ENCODE data around the gene TSKU.

Gene TSKU

DNA sequence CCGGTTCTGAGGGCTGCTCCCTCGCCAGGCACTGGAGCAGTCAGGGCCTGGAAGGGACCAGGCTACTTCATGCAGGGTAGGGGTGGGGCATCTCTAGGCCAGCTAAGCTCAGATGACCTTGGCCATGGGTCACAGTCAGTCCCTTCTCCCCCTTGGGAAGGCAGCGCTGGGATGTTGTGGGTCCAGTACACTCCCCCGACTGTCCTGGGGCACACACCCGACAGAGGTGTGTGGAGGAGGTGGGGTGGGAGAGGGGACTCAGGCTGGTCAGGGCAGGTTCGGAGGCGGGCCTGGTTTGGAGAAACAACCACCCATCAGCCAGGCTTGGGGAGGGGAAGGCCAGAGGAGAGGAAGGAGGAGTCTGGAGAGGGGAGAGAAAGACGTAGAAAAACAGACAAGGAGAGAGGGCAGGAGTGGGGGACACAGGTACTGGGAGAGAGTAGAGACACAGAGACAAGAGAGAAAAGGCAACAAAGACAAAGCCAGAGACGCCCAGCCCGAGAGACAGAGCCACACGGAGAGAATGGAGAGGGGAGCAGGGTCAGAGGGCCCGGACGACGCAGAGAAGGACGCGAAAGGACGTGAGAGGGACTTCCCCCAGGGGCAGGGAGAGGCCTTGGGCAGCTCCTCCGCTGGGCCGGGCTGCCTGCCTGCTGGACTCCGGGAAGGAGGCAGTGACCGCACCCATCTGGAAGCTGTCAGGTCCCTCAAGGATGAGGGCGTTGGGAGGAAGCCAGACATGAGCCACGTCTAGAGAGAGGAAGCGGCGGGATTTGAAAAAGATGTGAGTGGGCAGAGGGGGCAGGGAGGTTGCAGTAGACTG, 30.6 kb upstream of the TSKU start:
- no peak for DNase-seq (ENCODE audit: low spot score)

DNA sequence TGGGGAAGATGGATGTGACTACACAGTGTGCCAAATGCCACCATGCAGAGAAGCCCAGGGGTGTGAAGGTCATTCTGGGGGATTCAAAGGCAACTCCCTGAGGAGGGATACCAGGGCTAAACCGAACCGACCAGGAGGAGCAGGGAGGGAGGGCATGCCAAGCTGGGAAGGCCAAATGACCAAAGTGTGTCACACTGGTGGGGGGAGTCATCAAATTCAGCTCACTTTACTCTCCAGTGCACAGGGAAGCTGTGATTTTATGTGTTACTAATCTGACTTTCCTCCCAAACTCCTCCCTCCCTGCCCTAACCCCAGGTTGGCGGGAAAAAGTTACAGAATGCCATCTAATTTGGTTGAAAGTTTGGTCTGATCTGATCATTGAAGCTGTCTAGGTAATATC, 29.7 kb upstream of the TSKU start:
- no peak for DNase-seq (ENCODE audit: low spot score)

DNA sequence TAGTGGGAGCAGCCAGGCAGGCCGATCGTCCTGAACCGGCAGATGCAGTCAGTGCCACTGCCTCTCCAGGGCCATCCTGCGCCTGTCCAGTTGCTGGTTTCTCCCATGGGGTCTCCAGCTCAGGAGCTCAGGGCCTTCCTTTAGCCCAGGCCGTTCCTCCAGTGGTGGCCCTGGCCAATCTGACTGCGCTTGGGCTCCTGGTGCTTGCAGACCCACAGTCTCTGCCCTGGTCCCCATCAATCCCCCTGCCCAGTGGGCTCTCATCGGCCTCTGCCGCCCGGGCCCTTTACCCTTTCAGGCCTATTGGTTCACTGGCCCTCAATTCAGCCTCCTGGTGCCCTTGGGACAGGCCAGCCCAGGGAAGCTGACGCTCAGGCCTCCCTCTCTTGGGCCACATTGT, 29.2 kb upstream of the TSKU start:
- no peak for DNase-seq (ENCODE audit: low spot score)

DNA sequence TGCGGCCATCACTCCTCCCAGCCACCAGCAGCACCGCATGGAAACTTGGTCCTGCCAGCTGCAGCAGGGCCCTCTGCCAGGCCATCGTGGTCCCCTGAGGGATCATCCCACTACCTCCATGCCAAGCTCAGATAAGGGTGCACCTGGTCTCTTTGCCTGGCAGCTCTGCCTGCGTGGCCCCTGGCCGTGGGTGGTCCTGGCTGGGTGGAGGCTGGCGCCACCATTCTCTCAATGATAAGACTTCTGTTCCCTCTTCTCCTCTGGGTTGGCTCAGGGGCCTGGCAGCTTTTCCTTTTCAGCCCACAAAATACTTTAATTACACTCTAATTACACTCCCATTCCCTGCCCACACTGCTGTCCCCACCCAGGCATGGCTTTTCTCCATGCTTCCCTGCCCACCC, 26.8 kb upstream of the TSKU start:
- no peak for DNase-seq (ENCODE audit: low spot score)

DNA sequence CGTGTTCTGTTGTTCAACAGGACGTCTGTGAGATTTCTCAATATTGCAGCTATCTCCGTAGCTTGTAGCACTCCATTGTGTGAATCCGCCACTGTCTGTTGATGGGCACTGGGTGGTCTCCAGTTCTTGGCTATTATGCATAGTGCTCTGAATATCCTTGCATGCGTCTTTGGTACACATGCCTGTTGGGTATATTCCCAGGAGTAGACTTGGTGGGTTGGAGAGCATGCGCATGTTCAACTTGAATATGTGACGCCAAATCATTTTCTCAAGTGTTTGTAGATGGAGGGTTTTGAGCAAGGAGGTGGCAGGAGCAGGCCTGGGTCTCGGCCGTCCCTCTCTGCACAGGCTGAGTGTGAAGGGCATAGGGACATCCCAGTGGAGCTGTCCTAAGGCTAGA, 24.8 kb upstream of the TSKU start:
- no peak for DNase-seq (ENCODE audit: low spot score)

DNA sequence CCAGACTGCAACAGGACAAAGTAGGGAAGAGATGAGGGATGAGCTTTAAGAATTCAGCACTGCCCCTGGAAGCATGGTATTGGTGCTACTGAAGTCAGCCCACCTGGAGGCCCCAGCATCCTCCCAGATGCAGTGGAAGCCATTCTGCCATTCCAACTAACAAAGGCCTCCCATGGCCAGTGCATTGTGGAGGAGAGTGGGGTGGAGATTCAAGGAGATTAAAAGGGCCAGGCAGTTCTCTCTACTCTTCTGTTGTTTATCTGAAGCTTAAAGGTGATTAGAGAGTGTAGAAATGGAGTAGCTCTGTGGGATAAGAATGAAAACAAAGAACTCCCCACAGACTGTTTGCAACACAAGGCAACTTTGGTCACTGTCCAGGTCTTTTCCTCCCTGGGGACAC, 24.1 kb upstream of the TSKU start:
- no peak for DNase-seq (ENCODE audit: low spot score)

DNA sequence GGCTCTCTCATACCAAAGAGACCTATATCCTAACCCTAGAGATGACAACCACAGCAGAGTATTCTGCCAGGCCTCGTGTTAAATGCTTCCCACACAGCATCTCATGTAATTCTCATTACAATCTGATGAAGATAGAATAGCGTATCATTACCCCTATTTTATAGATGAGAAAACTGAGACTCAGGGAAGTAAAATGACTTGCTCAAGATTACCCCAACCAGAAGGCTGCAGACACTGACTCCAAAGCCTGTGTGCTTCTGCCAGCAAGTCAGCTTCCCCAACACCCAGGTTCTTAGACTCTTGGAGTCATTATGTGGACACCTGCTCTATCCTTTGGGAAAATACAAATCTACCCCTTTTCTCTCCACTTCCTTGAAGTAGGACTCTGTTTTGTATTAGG, 23.6 kb upstream of the TSKU start:
- no peak for DNase-seq (ENCODE audit: low spot score)

DNA sequence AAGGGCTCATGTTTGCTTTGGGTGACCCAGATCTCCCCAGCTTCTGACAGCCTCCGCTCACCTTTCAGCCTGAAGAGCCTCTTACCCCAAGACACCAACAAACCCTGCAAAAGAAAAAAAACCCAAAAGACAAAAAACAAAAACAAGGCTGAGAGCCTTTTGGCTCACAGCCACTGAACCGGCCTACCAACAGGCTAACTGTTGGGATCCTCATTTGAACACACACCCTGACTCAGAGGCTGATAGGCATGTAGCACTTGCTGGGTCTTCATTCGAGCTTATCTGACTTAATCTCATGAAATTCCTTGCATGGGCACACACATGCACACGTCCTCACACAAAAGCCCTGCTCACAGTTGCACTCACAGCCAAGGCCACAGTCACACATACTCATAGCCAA, 22.9 kb upstream of the TSKU start:
- no peak for DNase-seq (ENCODE audit: low spot score)

DNA sequence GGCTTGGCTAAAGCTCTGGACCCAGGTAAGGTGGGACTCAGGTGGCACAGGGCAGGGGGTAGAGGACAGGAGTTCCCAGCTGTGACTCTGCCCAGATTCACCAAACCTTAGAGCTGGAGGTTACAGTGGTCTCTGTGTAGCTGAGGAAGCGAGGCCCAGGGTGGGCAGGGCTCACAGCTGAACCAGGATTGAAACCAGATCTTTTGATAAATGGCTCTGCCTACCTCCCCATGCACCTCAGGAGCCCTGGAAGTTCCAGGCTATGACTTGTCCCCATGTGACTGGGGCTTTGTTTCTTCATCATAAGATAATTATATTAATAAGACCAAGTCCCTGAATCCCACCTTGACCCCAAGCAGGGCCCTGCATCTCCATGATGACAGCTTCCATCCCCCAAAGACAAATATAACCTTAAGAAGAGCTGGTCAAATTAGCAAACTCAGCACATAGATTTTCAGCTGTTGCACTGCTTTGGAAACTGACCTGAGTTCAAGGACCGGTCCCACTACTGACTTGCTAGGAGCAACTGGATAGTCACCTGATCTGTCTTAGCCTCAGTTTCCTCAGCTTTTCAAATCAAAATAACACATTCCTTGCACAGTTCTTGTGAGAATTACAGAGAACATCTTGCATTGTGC, 21.3 kb upstream of the TSKU start:
- DNase-seq (ENCODE audit: low spot score) = no peak

DNA sequence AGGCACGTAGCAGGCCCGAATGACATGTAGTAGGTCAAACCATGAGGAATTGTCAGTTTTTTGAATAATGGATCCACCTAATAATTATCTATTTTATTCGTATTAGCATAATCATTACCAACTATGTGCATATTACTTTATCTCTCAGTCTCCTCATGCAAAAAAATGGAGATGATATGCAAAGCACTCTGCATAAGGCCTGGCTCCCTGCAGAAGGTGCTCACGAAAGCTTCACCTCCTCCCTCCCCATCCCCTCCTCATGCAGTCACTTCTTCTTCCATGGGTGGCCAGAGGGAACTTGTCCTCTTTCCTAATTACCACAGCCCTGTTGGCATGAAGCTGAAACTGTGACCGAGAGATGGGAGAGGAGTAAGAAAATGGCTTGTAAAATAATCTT, 20.8 kb upstream of the TSKU start:
- no peak for DNase-seq (ENCODE audit: low spot score)

DNA sequence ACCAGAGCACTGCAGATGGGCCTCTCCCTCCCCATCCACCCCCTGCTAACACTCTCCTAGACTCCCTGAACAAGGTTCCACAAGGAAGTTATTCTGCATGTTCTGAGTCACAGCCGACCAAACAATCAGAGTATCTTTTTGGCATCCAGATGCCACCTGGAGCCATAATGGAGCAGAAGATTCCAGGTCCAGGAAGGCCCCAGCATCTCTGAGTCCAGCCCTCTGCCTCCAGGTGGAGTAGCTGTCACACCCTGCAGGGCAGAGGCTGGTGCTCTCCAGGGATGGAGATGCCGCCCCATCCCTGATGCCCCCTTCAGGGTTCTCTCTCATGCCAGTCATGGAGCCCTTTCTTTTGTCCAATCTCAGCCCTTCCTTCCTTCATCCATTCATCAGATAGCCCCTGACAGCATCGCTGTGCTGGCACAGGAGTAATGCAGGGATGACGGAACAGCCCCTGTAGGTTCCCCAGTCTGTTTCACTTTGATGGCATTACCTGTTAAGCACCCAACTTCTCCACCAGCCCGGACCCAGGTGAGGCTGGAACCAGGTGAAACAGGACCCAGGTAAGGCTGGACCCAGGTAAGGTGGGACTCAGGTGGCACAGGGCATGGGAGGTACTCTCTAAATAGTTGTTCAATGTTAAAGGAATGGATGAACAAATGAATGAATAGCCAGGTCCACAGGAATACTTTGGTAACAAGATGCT, 20.1 kb upstream of the TSKU start:
- DNase-seq (ENCODE audit: low spot score) = no peak

DNA sequence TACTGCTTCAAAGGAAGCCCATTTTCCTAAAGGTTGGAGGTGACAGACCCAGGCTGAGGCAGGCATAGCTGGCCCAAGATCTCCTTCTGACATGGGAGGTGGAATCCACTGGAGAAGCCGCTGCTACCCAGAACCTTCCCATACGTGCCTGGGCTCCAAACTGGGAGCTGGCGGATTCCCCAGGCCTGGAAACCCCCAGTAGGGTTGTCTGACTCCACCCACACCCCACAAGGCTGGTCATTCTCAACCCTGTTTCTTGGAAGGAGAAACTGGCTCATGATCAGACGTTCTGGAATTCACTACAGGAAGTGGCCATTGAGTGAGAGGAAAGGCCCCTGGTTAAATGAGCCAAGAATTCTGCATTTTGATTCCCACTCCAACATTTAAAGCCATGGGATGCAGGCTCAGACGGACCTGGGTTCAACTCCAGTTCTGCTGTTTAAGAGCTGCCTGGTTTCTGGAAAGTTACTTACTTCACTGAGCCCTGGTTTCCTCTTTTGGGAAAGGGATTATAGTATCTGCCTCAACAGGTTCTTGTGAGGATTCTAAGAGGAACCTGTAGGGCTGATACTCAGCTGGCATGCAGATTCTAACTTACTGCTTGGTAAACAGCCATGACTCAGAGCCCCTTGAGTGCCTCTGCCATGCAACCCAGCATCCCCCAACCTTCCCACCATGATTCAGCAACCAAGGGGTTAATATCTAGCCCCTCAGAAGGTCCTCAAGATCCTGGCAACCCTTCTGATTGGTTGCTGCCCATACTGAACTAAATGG, 19.4 kb upstream of the TSKU start:
- DNase-seq (ENCODE audit: low spot score) = no peak

DNA sequence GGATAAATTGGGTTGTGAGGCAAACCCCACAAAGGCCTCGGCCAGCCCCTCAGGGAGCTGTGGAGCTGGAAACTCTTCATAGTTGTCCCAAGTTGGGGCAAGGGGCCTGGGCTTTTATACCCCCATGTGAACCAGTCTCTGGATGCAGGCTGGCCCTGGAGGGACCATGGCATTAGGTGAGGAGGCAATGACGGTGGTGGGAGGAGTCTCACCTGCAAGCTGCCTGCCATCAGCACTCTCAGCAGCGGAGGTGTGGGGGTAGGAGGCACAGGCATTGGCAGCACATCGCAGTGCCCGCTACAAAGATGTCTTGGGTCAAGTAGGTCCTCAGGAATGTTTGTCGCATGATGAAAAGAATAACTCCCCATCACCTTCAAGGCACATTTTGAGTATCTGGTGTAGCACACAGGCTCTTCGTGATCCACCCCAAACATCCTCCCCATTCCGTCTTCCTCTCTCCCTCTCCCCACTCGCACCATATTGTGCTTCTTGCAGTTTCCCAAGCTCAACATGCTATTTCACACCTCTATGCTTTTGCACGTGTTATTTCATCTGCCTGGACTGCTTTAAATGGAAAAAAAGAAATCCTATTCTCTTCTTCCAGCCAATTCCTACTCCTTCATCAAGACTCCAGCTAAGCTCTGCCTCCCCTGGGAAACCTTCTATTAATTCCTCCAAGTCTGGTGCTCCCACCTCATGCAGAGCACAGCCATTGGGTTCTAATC, 18.1 kb upstream of the TSKU start:
- no peak for DNase-seq (ENCODE audit: low spot score)

DNA sequence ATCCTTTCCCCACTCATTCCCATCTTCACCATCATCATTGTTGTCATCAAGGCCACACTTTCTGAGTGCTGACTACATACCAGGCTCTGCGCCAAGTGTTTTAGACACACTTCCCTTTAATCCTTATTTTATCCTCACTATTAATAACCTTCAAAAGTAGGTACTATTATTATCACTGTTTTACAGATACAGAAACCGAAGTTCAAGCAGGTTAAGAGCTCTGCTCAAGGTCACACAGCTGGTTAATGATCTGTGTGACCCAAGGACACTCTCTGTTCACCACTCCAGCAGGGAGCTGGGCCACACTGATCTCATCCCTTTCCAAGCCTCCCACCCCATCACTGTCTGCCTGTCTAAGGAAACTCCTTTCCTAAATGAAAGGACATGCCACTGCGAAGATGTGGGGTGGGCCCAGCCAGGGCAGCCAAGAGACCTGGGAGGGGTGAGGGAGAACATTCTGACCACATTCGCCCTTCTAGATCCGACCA, 17.2 kb upstream of the TSKU start:
- no peak for DNase-seq (ENCODE audit: low spot score)

DNA sequence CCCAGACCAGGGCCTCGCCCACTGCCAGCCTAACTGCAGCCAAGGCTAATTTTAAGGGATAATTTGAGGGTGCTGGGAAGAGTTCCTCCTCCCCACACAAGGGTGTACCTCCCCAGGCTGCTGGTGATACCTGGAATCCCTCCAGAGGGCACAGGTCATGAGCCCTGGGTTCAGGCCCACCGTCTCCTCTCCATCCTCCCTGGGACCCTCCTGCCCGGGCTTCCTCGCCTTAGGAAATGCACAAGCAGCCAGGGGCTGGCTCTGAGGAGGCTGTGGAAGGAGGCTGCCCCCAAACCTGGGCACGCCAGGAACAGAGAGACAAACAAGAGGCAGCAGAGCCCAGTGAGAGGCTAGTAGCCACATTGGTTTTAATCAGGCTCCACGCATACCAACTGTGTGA, 16.6 kb upstream of the TSKU start:
- DNase-seq (ENCODE audit: low spot score) = no peak

DNA sequence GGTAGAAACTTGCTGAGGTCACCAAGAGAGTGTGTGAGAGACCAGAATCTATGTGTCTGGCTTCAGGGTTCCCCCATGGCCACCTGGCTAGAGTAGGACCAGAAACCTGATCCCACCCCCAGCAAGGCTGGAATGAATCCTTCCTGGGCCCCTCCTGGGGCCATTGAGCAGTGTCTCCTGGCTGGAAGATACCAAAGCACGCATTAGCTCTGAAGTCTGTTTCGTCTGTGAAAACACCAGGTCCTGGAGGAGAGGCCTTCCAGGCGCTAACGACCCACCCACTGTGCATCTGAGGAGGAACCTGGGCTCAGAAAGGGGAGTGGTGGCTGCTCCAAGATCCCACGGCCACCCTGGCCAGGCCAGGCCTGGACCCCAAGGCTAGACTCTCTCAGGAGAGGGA, 15.5 kb upstream of the TSKU start:
- DNase-seq (ENCODE audit: low spot score) = no peak

DNA sequence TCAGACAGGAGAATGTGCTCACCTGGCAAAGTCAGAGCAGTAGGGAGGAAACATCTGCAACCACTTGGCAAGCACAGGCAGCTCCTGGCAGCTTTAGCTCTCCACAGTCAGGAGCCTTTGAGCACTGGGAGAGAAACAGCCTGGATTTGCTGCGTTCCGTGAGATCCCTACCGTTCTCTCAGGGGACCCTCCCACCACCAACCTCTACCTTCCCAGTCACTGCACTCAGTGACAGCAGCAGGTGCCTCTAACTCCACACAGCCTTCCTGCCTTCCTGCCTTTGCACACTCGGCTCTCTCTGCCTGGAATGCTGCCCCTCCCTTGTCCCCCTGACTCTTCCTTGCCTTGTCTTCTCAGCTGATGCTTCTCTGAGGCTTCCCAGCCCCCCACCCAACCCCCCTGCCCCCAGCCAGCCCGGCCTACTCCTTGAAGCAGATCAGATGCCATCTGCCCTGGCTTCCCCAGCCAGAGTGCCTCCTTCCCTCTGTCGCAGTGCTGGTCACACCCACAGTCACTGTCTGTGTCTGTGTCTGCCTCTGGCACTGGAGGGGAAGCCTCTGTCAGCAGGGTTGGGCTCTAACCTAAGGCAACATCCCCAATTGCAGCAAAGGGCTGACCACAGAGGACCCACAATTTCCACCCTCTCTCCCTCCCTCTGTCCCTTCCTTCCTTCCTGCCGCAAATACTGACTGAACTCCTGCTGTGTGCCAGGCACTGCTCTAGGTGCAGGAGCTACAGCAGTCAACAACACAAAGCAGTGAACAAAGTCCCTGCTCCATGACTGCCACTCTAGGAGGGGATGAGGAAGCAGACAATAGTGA, 14.9 kb upstream of the TSKU start:
- peak; percentile 7 for DNase-seq (ENCODE audit: low spot score)

DNA sequence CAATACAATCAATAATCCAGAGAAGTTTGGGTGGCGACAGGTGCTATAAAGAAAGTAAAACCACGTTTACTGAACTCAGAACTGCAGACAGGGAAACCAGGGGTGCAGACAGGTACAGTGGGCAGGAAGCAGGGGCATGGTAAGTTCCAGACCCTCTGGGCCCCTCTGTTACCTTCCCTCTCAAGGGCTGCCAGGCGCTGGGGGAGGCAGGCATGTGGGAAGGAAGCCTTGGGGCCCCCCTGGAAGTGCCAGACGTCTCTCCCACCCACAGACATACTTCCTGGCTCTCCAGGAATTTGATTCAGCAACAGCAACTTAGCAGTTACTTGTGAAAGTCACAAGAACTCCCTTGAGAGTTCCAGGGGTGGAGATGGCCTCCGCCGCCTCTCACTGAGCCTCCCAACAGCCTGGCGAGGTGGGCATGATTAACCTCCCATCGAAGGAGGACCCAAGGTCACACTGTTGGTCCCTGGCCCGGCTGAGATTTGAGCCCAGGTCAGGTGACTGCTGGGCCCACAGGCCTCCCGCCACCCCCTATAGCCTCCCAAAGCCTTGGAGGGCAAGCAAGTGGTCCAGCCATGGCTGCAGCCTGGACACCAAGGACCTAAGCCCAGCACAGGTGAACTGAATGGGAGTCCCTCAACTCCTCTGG, 14.1 kb upstream of the TSKU start:
- DNase-seq (ENCODE audit: low spot score) = no peak

DNA sequence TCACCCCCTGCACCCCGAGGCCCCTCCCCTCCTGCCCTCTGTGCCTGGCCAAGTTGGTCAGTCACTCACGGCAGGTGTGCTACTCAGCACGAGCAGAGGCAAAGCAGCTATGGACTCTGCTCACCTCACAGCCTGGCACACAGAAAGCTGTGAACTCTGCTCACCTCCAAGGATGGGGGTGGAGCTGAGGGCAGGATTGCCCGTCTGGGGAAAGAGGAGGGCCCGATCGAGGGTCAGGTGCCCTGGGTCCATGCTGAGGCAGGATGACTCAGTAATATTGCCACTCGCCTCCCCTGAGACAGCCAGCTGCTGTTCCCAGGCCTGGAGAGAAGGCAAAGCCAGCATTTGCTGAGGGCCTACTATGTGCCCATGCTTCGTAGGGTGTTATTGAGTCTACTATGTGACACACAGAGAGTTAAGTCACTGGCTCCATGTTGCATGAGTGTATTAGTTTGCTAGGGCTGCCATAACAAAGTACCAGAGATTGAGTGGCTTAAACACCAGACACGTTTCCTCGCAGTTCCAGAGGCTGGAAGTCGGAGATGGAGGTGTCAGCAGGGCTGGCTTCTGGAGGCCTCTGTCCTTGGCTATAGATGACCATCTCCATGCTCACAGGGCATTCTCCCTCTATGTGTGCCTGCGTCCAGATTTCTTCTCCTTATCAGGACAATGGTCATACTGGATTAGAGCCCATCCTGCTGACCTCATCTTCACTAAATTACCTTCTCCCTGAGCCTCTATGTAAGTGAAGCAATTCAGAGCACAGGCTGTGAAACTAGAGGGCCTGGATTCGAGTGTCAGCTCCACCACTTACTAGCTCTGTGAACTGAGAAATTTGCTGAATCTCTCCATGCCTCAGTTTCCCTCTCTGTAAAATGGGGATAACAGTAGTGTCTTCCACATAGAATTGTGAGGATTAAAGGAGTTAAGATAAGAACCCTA, 13.2 kb upstream of the TSKU start:
- no peak for DNase-seq (ENCODE audit: low spot score)

Measured in CD4-positive, alpha-beta T cell treated with Interleukin-15 for 4 hours (primary cell).